HCT116 (cell line): ENCODE results near the gene VPS39. TPM values are rescaled to one million over a fixed set of nuclear protein-coding genes. Genes with fewer than 3 reads are reported as not detected.

Experiments used
- ATAC-seq: fragments of 200-7000 bp; cut with Tn5 transposase; 2 replicates; pipeline ENCODE4 v1.9.1; 2020; ENCODE audit warnings: mild to moderate bottlenecking, moderate library complexity
- BruUV-seq: library from RNA; stranded (reverse); fragments of 400-500 nt; replicated peaks from 2 replicates; lab custom pipeline; 2021; lab: Mats Ljungman, UMichigan
- CTCF ChIA-PET: fragments of 300-600 bp; sonication (Branson Sonifier 250); formaldehyde crosslinking; loops from one replicate; lab custom pipeline; 2021; ENCODE audit warnings: antibody characterized with exemption; lab: Charles Lee
- POLR2A ChIA-PET: fragments of 300-600, 350-600 bp; sonication (Branson Sonifier 250); formaldehyde crosslinking; loops from one replicate; lab custom pipeline; 2021; ENCODE audit warnings: antibody characterized with exemption; lab: Charles Lee
- RAD21 ChIA-PET, 2 experiments: fragments of 300-600 bp; sonication (Branson Sonifier 250); formaldehyde crosslinking; loops; one replicate each; lab custom pipeline; 2023; ENCODE audit warnings: low total read pairs in 2 of 2; ENCODE audit not compliant: uncharacterized antibody in 2 of 2, unreplicated experiment in 2 of 2, low non-redundant PET in 1 of 2; lab: Charles Lee
- DNase-seq: peaks from one replicate; pipeline ENCODE4 v3.0.0-alpha.2; 2010; ENCODE audit warnings: low read depth, low spot score
- H2AFZ ChIP-seq: fragments of 200-600 bp; shearing (Covaris generic), sonication (generic); 2 replicates; pipeline ENCODE4 v1.6.1; 2017; ENCODE audit warnings: low read depth, mixed run types, mixed read lengths, antibody characterized with exemption, low read length; ENCODE audit not compliant: poor library complexity, severe bottlenecking
- H3K27ac ChIP-seq: 2 replicates; pipeline ENCODE4 v1.5.1; 2012; ENCODE audit warnings: low read depth, low read length
- H3K27me3 ChIP-seq: fragments of 200-600 bp; sonication (generic); 2 replicates; pipeline ENCODE4 v1.6.1; 2016; ENCODE audit warnings: mixed run types, low read length, mixed read lengths; ENCODE audit not compliant: insufficient read depth
- H3K36me3 ChIP-seq, 2 experiments: fragments of 200-500 bp in 1 of 2; fragments of 200-600 bp in 1 of 2; sonication (Bioruptor generic) in 1 of 2; sonication (generic) in 1 of 2; 2 replicates each; pipeline versions ENCODE4 v1.5.1 to v1.6.1; 2014 to 2016; ENCODE audit warnings: low read length in 2 of 2, inconsistent platforms in 1 of 2, mixed read lengths in 1 of 2, mixed run types in 1 of 2; ENCODE audit not compliant: insufficient read depth in 2 of 2, control insufficient read depth in 1 of 2
- H3K4me1 ChIP-seq, 2 experiments: fragments of 200-600 bp in 1 of 2; sonication (generic) in 1 of 2; 2 replicates each; pipeline versions ENCODE4 v1.5.1 to v1.6.1; 2012 to 2017; ENCODE audit warnings: low read length in 2 of 2, inconsistent platforms in 1 of 2, mild to moderate bottlenecking in 1 of 2, mixed read lengths in 1 of 2, mixed run types in 1 of 2, moderate library complexity in 1 of 2; ENCODE audit not compliant: insufficient read depth in 2 of 2, control insufficient read depth in 1 of 2
- H3K4me2 ChIP-seq: fragments of 200-600 bp; sonication (generic); 2 replicates; pipeline ENCODE4 v1.6.1; 2017; ENCODE audit warnings: mixed run types, low read length, mixed read lengths
- H3K4me3 ChIP-seq, 2 experiments: fragments of 200-600 bp in 1 of 2; sonication (generic) in 1 of 2; replicated peaks in 1 of 2; 2 replicates each; pipeline ENCODE4 v1.5.1; 2011 to 2016; ENCODE audit warnings: low read length in 2 of 2, control low read depth in 1 of 2, low read depth in 1 of 2, mild to moderate bottlenecking in 1 of 2, mixed read lengths in 1 of 2, mixed run types in 1 of 2
- H3K79me2 ChIP-seq: fragments of 200-600 bp; sonication (generic); 2 replicates; pipeline ENCODE4 v1.6.1; 2017; ENCODE audit warnings: mild to moderate bottlenecking, mixed run types, low read length, moderate library complexity, mixed read lengths; ENCODE audit not compliant: insufficient read depth
- H3K9ac ChIP-seq: fragments of 200-600 bp; sonication (generic); 2 replicates; pipeline ENCODE4 v1.6.1; 2016; ENCODE audit warnings: low read length, mixed read lengths
- H3K9me2 ChIP-seq: fragments of 200-600 bp; sonication (generic), shearing (Covaris generic); 2 replicates; pipeline ENCODE4 v1.6.1; 2017; ENCODE audit warnings: mixed run types, mild to moderate bottlenecking, moderate library complexity; ENCODE audit not compliant: insufficient read depth
- H3K9me3 ChIP-seq, 2 experiments: fragments of 200-500 bp in 1 of 2; fragments of 200-600 bp in 1 of 2; sonication (Bioruptor generic) in 1 of 2; sonication (generic) in 1 of 2; 2 replicates each; pipeline ENCODE4 v1.6.1; 2014 to 2017; ENCODE audit warnings: low read length in 2 of 2, mixed read lengths in 2 of 2, inconsistent platforms in 1 of 2, low read depth in 1 of 2, mild to moderate bottlenecking in 1 of 2, mixed run types in 1 of 2, moderate library complexity in 1 of 2; ENCODE audit not compliant: control insufficient read depth in 1 of 2, insufficient read depth in 1 of 2
- H4K20me1 ChIP-seq: fragments of 200-600 bp; sonication (generic), shearing (Covaris generic); 2 replicates; pipeline ENCODE4 v1.6.1; 2017; ENCODE audit warnings: mixed run types, mild to moderate bottlenecking, moderate library complexity; ENCODE audit not compliant: insufficient read depth
- ATF3 ChIP-seq: IDR thresholded peaks from 2 replicates; pipeline ENCODE4 v1.6.1; 2012
- CEBPB ChIP-seq: IDR thresholded peaks from 2 replicates; pipeline ENCODE4 v1.6.1; 2012; ENCODE audit warnings: low read depth
- CTCF ChIP-seq, 3 experiments: fragments of 200-600 bp in 1 of 3; sonication (generic) in 1 of 3; IDR thresholded peaks in 2 of 3; conservative IDR thresholded peaks in 1 of 3; 2 replicates each; pipeline ENCODE4 v1.5.1; 2012 to 2017; ENCODE audit warnings: low read depth in 2 of 3, low read length in 2 of 3, antibody characterized with exemption in 1 of 3, borderline replicate concordance in 1 of 3, control low read depth in 1 of 3, mild to moderate bottlenecking in 1 of 3, mixed read lengths in 1 of 3, mixed run types in 1 of 3, moderate library complexity in 1 of 3; ENCODE audit not compliant: insufficient read depth in 1 of 3
- EGR1 ChIP-seq: IDR thresholded peaks from 2 replicates; pipeline ENCODE4 v1.6.1; 2012; ENCODE audit warnings: low read depth
- EZH2 ChIP-seq: fragments of 200-600 bp; sonication (generic); IDR thresholded peaks from 2 replicates; pipeline ENCODE4 v1.6.1; 2017; ENCODE audit warnings: antibody characterized with exemption, mixed run types
- EZH2phosphoT487 ChIP-seq: fragments of 200-600 bp; IDR thresholded peaks from 2 replicates; pipeline ENCODE4 v1.6.1; 2018; ENCODE audit warnings: antibody characterized with exemption, borderline replicate concordance
- JUND ChIP-seq: IDR thresholded peaks from 2 replicates; pipeline ENCODE4 v1.6.1; 2012
- MAX ChIP-seq: IDR thresholded peaks from 2 replicates; pipeline ENCODE4 v1.6.1; 2012
- POLR2A ChIP-seq: IDR thresholded peaks from 2 replicates; pipeline ENCODE4 v1.7.0; 2011; ENCODE audit warnings: borderline replicate concordance; ENCODE audit not compliant: insufficient read depth, insufficient read length; ENCODE audit errors: extremely low read depth
- RAD21 ChIP-seq: IDR thresholded peaks from 2 replicates; pipeline ENCODE4 v1.6.1; 2012; ENCODE audit warnings: low read depth, mild to moderate bottlenecking
- REST ChIP-seq: IDR thresholded peaks from 2 replicates; pipeline ENCODE4 v1.6.1; 2012; ENCODE audit warnings: low read depth
- SIN3A ChIP-seq: IDR thresholded peaks from 2 replicates; pipeline ENCODE4 v1.6.1; 2012; ENCODE audit warnings: low read depth
- SRF ChIP-seq: IDR thresholded peaks from 2 replicates; pipeline ENCODE4 v1.6.1; 2012; ENCODE audit warnings: low read depth
- TCF7L2 ChIP-seq: IDR thresholded peaks from 2 replicates; pipeline ENCODE4 v1.7.0; 2011; ENCODE audit warnings: borderline replicate concordance, inconsistent platforms; ENCODE audit not compliant: insufficient read depth, insufficient read length; ENCODE audit errors: extremely low read depth
- ZBTB33 ChIP-seq: IDR thresholded peaks from 2 replicates; pipeline ENCODE4 v1.6.1; 2011; ENCODE audit warnings: mild to moderate bottlenecking, low read length, moderate library complexity; ENCODE audit not compliant: insufficient replicate concordance; ENCODE audit errors: extremely low read depth
- ZFX ChIP-seq: fragments of 450-650 bp; IDR thresholded peaks from 2 replicates; pipeline ENCODE4 v1.6.1; 2017
- ZNF274 ChIP-seq: fragments of 200-500 bp; sonication (Bioruptor generic); IDR thresholded peaks from 2 replicates; pipeline ENCODE4 v1.6.1; 2014; ENCODE audit warnings: mild to moderate bottlenecking, low read depth, low read length, inconsistent platforms
- intact Hi-C: fragments of 100-400 bp; cut with micrococcal nuclease; formaldehyde crosslinking; loops from 2 replicates; pipeline ENCODE4 v1.10.0; 2022
- total RNA-seq: library from RNA; stranded (reverse); gene quantifications from one replicate; pipeline ENCODE4 v1.2.1, GENCODE V29; 2021; ENCODE audit not compliant: unreplicated experiment

VPS39 gene
- total RNA-seq, 1 experiment from 2014 or later, result 40.1 TPM

GRCh38 chr15:42203891-42204290 is 4.2 kb downstream of the VPS39 start:
- CTCF ChIA-PET, result no interaction called here

More at GRCh38 chr15:42203891-42204290, 4.2 kb downstream of the VPS39 start:
- H3K4me1 ChIP-seq, result peaks cover 7 to 17% of the 10 kb centered on the region in 2 experiments
- ATAC-seq (no peak), DNase-seq (no peak)
- H2AFZ ChIP-seq, result no peak overlapping the region
- no peaks in the 10 kb centered on the region for H4K20me1 ChIP-seq
- peaks cover 0 to 2% of the 10 kb centered on the region in 2 experiments; a peak in 2 of 4 replicates for H3K36me3 ChIP-seq
- ChIA-PET POLR2A (no interaction called here), RAD21 (no interaction called here)
- no peaks in the 10 kb centered on the region for H3K27me3 ChIP-seq
- no peak overlapping the region for H3K4me2 ChIP-seq
- no peaks in the 10 kb centered on the region for H3K9me2 ChIP-seq
- no TSS peak for BruUV-seq
- no peaks in the 10 kb centered on the region for H3K9me3 ChIP-seq
- H3K9ac ChIP-seq, result no peak overlapping the region
- no peak overlapping the region for H3K27ac ChIP-seq
- H3K79me2 ChIP-seq, result peaks cover 15% of the 10 kb centered on the region
- H3K4me3 ChIP-seq, result no peak overlapping the region
- intact Hi-C loops, result no loop called here
- no peak for TF ChIP-seq TCF7L2
- TF ChIP-seq REST, result no peak
- no peak for TF ChIP-seq EGR1
- TF ChIP-seq EZH2phosphoT487, result no peak
- no peak for TF ChIP-seq ATF3
- no peak for TF ChIP-seq EZH2
- no peak for TF ChIP-seq POLR2A
- no peak for TF ChIP-seq ZBTB33
- TF ChIP-seq SIN3A, result no peak
- no peak for TF ChIP-seq MAX
- no peak for TF ChIP-seq ZNF274
- TF ChIP-seq RAD21, result no peak
- TF ChIP-seq JUND, result no peak
- no peak for TF ChIP-seq ZFX
- no peak for TF ChIP-seq CEBPB
- no peak for TF ChIP-seq SRF
- TF ChIP-seq CTCF (IDR thresholded peaks at IDR 0.05 in 2 of 3, conservative IDR thresholded peaks at IDR 0.05 in 1 of 3; ENCODE audit: borderline replicate concordance in 1 of 3, insufficient read depth in 1 of 3, low read depth in 2 of 3, low read length in 2 of 3), result no peak
